ENCODE measurements around the gene ACOT7.

The ACOT7 gene

DNA sequence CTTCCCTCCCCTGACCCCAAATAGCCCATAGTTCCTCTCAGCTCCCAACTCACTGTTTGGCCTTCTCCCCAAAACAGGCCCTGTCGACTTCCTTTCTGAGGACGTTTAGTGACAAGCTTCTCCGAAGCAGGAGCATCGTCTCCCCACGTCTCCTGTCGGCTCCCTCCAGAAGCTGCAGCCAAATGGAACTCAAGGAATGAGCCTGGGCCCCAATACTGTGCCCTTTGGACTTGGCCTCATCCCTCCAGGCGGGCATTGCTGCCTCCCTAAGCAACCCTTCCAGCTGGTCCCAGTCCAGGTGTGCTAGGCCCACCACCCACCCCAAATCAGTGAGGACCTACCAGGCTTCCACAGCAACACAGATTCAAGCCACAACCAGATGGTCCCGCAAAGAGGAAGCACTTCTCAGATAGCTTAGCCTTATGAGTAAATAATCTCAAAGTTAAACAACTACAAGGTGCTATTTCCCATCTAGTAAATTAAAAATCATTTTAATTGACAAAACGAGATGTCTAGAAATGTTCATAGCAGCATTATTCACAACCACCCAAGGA lies 33.0 kb downstream of the ACOT7 start:
- no peak for DNase-seq (ENCODE audit: low read depth in 2 of 2)

DNA sequence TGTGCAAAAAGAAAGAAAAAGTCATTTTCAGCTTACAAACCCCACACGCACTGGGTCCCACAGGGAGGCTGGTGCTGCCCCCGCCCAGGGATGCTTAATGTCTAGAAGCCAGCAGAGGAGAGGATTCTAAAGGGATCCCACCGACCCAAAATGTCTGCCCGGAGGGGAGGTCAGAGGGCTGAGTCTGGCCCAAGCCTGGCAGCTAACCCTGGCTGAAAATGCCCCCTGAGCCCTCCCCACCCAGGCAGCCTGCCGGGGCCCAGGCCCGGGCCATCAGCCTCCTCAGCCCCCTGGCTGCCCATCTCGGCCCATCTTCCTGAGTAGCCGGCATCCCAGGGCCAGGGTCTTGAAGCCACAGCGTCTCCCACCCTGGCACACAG lies 33.5 kb downstream of the ACOT7 start:
- DNase-seq (ENCODE audit: low read depth in 2 of 2): no peak

DNA sequence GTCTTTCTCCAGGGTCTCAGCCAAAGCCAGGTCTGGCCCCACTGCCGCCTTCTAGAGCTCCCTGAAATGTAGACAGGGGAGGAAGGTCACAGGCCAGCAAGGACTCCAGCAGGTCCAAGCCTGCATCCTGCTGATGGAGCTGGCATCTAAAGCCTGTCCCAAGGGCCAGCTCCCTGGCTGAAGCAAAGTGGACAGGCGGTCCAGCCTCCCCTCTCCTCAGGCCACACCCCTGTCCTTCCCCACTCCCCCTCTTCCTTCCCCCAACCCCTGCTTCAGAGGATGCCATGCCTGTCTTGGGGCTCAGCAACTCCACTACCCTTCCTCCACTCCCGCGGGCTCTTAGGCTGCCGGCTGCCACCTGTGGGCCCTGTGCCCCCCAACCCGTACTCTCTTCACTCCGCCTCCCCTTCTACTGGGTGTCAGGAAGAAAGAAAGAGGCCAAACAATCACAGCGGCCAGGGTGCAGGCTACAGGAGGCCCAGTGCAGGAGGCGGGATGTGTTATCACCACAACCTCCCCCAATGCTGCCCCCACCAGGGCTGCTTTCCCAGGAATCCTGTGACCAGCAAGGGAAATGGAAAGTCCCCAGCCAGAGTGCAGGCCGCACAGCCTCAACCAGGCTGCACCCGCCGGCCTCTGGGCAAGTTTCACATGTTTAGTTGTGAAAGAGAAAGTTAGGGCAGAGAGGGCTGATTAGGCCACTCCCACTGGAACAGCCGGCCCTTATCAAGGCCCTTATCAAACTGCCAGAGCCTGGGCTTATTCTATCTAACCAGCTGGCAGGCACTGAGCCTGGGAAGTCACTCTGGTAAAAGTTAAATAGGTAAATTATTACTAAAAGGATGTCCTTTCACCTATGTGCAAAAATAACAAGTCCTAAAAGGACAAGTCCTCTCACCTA lies 34.1 kb downstream of the ACOT7 start:
- peak; percentile 41 to 52 for DNase-seq (ENCODE audit: low read depth in 2 of 2)

DNA sequence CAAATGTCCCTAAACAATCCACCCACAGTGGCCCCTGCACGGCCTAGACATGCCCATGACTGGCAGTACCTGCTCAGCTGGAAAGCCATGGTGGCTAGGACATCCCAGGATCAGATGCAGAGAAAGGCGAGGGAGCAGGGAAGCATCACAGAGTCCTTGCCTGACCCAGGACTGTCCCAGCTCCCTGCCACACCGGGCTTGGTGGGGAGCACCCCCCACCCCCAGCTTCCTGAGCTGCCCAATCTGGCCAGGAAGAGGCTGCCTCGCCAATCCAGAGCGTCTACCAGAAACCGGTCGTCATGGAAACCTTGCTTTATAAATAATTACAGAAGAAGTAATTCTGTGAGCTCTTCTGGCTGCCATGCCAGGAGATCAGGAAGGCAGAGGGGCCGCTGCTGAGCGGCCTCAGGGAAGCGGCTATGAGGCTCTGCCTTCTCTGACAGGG lies 34.8 kb downstream of the ACOT7 start:
- DNase-seq (ENCODE audit: low read depth in 2 of 2): peak in 1 of 2 donors; percentile 24

DNA sequence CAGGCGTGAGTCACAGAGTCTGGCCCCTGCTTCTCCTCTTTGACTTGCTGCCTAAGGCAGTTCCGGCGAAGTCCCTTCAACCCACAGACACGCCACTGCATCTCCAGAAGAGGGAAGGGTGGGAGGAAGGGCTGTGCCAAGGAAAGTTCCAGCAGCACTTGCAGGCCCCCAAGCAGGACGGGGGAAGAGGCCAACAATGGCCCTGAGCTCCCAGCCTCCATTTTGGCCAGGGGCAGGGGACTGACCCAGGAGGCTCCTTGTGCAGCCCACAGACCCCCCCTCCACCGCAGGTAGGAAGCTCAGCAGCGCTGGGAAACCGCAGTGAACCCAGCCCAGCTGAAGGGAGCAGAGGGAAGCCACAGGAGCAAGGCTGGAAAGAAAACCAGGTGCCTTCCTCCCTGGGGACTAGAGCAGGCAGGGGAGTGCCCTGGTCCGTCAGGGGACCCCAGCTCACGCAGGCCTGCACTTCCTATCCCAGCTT lies 35.4 kb downstream of the ACOT7 start:
- DNase-seq (ENCODE audit: low read depth in 2 of 2): peak in 1 of 2 donors; percentile 17

DNA sequence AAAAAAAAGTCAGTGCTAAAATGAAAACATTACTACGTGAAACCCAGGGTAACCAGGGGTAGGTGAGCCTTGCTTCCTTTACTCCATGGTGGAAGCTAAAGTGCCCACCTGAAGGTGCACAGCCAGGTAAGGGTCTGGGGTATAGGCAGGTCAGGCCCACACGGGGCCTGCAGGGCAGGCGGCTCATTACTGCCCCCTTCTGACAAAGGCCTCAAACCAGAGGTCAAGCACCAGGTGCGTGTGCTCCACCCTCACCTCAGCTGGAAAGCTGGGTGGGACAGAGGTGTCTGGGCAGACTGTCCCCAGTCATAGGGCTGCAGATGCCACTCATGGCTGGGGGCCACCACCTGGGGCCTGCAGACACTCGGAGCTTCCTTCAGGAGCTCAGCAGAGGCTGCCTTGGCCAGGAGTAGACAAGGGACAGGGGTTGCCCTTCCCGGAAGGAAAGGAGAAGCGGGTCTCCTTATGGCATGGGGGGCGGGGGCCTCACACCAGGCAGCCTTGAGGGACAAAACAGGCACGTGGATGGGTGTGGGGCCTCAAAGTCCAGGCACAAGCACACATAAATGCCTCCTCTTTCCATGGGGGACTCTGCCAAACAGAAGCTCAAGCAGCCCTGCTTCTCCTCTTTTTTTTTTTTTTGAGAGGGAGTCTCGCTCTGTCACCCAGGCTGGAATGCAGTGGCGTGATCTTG lies 36.2 kb downstream of the ACOT7 start:
- no peak for DNase-seq (ENCODE audit: low read depth in 2 of 2)

DNA sequence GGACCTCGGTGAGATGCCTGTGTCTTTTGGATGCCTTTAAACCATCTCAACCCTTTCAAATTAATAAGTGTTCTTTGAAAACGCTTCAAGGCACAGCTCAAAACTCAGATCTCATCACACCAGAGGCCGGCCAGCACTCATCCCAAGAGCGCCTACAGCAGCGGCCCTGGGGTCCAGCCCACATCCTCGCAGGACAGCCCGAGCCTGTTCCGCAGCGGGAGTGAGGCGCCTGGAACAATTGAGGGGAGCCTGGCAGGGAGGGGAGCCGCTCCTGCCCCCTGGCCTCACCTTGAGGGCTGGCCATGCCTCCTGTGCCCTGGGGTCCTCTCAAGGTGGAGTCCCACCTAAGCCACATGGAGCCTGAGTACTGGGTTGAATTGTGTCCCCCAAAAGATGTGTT lies 37.9 kb downstream of the ACOT7 start:
- no peak for DNase-seq (ENCODE audit: low read depth in 2 of 2)

DNA sequence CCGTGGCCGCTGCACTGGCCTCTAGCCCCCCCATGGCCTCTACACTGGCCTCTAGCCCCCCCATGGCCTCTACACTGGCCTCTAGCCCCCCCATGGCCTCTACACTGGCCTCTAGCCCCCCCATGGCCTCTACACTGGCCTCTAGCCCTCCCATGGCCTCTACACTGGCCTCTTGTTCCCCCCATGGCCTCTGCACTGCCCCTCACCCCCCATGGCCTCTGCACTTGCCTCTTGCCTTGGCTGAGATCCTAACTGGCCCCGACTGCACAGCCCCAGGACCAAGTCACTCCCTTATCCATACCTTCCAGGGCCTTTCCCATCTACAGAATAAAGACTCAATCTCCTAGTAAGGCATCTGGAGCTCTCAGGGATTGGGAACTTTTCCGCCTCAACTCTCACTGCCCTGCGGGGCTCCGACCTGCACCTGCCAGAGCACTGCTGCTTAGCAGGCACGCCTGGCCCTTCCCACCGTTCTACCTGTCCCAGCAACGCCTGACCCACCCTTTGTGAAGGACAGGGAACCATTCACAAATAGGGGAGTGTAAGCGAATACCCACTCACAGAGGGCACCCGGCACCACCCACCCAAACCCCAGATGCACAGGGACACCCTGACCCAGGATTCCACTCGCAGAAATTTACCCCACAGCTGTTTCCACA lies 38.8 kb downstream of the ACOT7 start:
- no peak for DNase-seq (ENCODE audit: low read depth in 2 of 2)

DNA sequence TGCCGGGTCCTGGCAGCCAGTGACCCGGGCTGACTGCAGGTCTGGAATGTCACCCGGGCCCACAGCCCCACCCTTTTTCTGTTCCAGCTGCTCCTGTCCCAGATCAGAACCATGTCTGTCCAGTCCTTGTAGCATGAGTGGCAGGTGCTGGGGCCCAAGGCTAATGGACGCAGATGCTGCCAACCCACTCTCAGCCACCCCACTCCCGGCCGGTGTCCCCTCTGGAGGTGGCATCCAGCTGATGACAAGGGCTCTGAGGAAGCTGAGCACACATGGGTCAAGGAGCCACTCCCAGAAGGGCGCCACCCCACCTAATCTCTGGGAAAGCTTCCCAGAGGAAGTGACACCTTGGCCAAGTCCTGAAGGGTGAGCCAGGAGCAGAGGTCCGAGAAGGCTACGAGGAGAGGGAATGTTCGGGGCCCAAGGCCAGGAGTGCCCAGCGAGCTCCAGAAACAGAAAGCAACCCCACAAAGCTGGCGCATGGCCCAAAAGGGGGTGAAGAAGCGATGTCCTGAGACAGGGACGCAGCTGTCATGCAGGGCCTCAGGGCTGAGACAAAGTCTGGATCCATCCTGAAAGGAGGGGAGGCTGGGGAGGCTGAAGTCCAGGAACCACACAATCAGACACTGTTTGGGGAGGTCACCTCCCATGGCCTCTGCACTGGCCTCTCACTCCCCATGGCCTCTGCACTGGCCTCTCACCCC lies 39.5 kb downstream of the ACOT7 start:
- no peak for DNase-seq (ENCODE audit: low read depth in 2 of 2)

DNA sequence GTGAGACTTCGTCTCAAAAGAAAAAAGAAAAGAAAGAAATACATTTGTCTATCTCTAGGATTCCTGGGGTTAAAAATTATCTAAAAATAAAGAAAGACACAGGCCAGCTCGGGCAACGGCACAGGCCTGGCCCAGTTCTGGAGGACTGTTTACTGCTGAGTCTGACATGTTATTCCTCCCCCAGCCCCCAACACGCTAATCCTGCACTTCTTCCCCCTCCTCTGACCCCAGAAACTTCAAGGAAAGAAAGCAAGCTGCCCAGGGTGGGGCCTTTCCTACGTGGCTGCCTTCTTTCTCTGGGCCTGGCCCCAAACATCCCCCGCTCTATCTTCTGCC lies 40.0 kb downstream of the ACOT7 start:
- no peak for DNase-seq (ENCODE audit: low read depth in 2 of 2)

DNA sequence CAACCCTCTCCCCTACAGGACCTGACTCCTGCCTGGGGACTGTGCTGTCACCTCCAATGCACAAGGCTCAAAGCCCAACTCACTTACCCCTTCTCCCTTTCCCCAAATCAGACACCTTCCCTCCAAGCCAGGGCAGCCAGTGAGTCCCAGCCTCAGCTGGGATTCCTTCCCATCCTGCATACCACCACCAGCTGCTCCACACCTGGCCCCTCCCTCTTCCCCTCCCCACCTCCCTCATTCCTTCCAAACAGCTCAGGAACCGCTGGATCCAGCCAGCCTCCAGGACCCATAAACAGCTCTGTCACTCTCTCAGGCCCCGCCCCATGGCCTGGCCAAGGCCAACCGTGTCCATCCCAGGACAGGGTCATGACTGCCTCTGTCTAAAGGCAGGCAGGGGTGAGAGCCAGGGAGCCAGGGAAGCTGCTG lies 41.4 kb downstream of the ACOT7 start:
- DNase-seq (ENCODE audit: low read depth in 2 of 2): no peak

DNA sequence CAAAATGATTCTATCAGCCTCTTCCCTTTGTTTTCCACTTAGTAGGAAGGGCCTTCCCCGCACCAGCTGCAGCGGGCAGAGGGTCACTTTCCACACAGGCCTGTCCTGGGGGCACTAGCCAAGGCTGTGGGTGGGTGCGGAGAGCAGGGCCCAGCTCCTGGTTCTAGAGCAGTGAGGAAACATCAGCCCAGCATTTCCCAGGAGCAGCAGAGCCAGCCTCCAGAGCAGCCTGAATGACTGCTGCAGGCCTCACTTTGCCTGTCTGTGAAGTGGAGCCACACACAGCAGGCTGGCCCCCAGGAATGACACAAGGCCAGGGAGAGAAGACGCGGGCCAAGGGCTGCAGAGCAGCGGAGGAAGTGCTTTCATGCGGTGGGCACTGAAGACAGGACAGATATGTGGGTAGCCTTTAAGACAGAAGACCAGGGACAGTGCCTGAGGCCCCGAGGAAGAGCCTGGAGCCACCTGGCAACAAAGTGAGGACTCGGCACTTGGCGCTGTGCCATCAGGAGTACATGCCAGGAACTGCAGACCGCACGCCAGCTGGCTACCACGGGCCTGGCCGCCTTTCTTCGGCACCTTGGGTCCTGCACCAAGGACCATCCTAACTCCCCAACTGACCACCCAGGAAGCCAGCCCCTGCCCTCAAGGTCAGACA lies 42.0 kb downstream of the ACOT7 start:
- DNase-seq (ENCODE audit: low read depth in 2 of 2): no peak

DNA sequence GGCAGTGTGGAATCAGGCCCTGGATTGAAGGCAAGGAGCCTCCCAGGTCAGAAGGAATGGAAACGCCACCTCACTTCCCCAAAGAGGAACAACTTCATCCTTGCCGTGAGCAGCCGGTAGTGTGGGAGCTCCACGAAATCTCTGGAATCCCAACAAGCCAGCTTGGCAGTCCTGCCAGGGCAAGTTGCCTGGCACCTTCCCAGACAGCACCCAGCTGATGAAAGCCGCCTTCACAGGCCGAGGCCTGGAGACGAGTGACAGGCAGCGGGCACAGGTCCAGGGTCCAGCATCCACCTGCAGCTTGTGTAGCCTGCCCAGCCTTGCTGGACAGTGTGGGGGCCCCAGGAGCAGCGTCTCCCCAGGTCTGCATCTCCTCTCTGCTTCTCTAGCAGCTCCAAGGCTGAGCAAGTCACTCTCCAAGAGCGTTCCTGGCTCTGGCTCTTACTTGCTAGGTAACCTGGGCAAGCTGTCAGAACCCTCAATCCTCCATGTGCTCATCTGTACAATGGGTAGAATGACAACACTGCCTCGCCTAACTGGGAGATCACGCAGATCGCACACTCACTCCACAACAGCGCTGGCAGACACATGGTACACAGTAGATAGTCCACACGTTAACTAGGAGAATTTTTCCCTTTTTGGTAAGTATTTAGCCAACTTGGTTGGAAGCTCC lies 43.0 kb downstream of the ACOT7 start:
- no peak for DNase-seq (ENCODE audit: low read depth in 2 of 2)

DNA sequence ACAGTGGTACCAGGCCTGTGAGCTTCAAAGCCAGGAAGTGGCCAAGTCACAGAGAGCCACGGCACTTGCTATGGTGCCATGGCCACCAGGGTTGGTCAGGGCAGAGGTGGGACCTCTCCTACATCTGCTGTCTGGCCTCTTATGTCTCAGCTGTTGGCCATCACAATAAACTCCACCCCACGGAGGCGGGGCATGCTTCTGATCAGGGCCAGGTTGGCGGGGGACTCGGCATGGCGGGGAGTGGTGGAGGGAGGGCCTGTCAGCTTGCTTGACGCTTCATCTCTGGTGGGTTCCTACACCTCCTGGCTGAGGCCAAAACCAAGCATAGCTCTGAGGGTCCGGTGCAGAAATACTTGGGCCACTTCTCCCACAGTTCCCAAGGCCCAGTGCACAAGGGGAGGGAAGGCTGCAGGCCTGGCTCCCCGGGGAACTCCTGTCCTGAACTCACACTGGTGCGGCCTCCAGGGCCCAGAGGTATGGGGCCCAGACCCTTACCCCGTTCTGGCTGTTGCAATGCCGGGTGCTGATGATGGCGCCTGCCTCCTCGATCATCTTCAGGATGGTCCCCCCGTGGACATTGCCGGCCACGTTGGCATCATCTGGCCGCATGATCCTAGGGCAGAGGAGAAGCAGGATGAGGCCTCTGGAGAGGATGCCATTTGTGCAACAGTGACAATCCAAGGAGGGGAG lies 44.2 kb downstream of the ACOT7 start:
- DNase-seq (ENCODE audit: low read depth in 2 of 2): no peak

DNA sequence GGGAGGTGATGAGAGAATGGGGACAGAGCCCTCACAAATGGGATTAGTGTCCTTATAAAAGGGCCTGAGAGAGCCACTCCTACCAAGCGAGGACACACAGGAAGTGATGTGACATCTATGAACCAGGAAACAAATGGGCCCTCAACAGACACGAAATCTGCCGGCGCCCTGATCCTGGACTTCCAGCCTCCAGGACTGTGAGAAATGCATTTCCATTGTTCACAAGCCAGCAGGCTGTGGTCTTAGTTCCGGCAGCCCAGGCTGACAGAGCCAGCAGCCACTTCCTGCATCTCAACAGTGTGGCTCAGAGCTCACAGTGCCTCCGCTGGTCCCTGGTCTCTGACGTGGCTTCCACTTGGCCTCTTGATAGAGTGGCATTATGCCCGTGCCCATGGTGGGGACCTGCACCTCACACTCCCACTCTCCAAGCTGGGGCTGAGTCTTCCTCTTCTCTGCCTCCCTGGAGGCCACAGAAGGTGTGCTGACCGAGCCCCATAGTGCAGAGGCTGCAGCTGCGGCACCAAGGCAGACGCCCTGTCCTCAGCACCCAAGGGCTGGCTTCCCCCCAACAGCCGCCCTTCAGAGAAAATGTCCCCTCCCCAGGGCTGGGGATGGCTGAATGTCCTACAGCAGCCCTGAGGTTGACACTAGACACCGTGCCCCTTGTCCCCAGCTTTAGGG lies 44.9 kb downstream of the ACOT7 start:
- no peak for DNase-seq (ENCODE audit: low read depth in 2 of 2)

DNA sequence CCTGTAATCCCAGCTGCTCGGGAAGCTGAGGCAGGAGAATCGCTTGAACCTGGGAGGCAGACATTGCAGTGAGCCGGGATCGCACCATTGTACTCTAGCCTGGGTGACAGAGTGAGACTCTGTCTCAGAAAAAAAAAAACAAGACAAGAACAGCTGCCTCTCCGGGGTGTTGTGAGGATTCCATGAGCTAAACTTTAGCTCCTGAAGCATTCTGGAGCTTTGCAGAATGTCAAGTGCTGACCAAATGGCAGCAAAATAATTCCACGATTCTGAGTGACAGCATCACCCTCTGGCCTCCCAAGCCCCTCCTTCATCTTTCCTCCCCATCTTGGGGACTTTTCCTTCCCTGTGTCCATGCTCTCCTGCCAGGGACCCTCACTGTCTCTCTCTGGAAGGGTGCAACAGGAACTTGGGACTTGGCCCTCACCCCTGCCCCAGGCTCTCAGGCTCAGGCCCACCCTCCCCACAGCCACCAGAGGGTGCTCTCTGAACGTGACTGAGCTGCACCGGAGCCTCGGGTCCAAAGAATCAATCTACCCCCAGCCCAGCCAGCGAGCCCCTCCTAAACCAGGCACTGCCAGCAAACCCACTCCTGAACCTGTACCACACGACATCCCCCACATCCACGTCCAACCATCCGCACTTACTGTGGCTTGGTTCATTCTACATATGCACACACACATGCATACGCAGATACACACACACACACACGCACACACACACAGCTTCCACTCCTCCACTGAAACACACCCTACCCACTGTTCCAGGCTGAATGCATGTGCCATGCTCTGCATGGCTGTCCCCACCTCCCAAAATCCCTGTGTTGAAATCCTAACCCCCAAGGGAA lies 45.7 kb downstream of the ACOT7 start:
- peak in 1 of 2 donors; percentile 50 for DNase-seq (ENCODE audit: low read depth in 2 of 2)

DNA sequence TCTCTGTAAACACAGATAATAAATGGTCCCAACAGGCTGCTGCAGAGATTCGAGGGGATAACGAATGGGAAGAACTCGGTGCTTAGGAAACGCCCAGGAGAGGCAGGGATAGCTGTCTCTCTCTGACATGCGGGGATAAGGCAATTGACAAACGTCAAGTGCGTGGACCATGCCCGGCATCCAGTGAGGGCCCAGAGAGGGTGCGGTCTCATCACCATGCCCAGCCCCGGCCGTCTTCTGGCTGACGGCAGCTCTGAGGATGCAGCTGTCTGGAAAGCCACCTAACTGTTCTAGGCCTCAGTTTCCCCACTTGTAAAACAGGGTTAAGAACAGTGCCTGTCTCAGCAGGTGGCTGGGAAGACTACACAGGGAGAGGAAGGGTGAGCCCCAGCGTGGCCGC lies 48.1 kb downstream of the ACOT7 start:
- DNase-seq (ENCODE audit: low read depth in 2 of 2): no peak

DNA sequence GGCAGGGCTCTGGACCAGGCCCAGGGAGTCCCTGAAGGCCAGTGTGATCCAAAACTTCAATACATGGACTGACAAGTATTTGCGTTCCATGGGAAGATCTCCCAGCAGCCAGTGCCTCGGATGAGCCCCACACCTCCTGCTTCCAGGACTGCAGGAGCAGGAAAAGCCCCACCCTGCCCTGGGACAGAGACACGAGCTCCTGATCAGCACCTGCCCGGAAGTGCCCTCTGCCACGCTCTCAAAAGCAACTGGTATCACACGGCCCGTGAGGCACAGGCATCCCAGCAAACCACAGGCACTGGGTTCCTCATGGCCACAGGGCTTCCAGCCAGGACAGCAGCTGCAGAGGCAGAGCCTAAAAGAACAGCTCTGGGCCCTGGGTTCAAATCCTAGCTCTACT lies 48.6 kb downstream of the ACOT7 start:
- DNase-seq (ENCODE audit: low read depth in 2 of 2): no peak
